Measurements from ENCODE around the gene NUAK2. TPM values are rescaled to one million over a fixed set of nuclear protein-coding genes. Genes with fewer than 3 reads are reported as not detected.
A peak's percentile ranks its signal among the peaks of the same experiment; 100 is the strongest.
"Not testable (repeated sequence)": the region's sequence is repeated elsewhere in the genome, so short reads cannot be mapped to it uniquely, and the experiment has no call there.

NUAK2 gene
- 7.1 and 12.1 TPM in 2 replicates for total RNA-seq

- peak; percentile 85 for DNase-seq (ENCODE audit: low read depth)
- peak; percentile 43 for TF ChIP-seq CTCF (IDR thresholded peaks at IDR 0.05; ENCODE audit: insufficient read depth, low read depth, low read length)
Observed at GRCh38 chr1:205321162-205321958, at the start of gene NUAK2. TSS of gene NUAK2 (minus strand) at chr1:205321745. CDS start at chr1:205321628, 117 bp downstream.

DNA sequence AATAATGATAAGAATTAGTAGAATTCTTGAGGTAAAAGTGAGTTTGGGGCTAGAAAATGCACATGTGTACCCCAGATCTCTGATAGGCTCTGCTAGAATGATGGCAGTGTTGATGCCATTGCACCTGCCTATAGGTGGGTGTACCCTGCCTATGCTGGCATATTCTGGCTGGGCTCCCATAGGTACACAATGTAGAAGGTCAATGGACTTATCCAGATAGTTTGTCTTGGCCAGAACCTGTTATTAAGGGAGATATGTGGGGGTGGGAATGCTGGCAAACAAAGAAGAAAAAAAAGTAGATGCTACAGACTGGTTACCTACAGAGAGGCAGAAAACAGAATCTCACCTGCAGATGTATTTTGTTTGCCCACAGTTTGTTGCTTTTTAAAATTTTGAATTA lies 49.2 kb upstream of the NUAK2 start:
- TF ChIP-seq CTCF (IDR thresholded peaks at IDR 0.05; ENCODE audit: insufficient read depth, low read depth, low read length) = no peak
- no peak overlapping the region for H3K4me3 ChIP-seq (ENCODE audit: low read depth, low read length)
- DNase-seq (ENCODE audit: low read depth) = no peak

More at GRCh38 chr1:205321162-205321958, at the start of gene NUAK2:
- H3K4me3 ChIP-seq (ENCODE audit: low read depth, low read length) = peak within 1 kb of the TSS; percentile 92

DNA sequence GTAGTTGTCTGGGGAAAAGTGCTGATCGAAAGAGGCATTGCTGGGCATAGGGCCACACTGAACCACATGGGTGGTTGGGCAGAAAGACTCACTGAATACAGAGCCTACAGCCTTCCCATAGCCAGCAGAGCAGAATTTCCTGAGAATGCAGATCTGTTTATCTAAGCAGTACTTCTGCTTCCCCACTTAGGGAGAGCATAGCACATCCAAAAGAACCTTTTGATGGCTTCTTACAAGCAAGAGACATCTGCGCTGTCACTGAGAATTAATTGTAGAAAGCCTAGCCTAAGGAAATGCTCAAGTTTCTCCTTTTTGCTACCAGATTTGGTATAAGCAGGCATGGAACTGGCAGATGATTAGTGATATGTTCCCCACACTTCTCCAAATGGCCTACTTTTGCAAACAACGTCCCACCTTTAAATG lies 48.2 kb upstream of the NUAK2 start:
- H3K4me3 ChIP-seq (ENCODE audit: low read depth, low read length) = no peak overlapping the region
- TF ChIP-seq CTCF (IDR thresholded peaks at IDR 0.05; ENCODE audit: insufficient read depth, low read depth, low read length) = no peak
- no peak for DNase-seq (ENCODE audit: low read depth)

- DNase-seq (ENCODE audit: low read depth) = no peak
- no peak overlapping the region for H3K4me3 ChIP-seq (ENCODE audit: low read depth, low read length)
- no peak for TF ChIP-seq CTCF (IDR thresholded peaks at IDR 0.05; ENCODE audit: insufficient read depth, low read depth, low read length)
Observed at GRCh38 chr1:205368478-205368877, 46.9 kb upstream of the NUAK2 start.

- H3K4me3 ChIP-seq (ENCODE audit: low read depth, low read length) = no peak overlapping the region
- DNase-seq (ENCODE audit: low read depth) = no peak
- no peak for TF ChIP-seq CTCF (IDR thresholded peaks at IDR 0.05; ENCODE audit: insufficient read depth, low read depth, low read length)
Observed at GRCh38 chr1:205365945-205366463, 44.5 kb upstream of the NUAK2 start.

- DNase-seq (ENCODE audit: low read depth); H3K4me3 ChIP-seq (ENCODE audit: low read depth, low read length): not testable (repeated sequence)
Observed at GRCh38 chr1:205365086-205365485, 43.5 kb upstream of the NUAK2 start.

GRCh38 chr1:205360891-205361290 lies 39.3 kb upstream of the NUAK2 start:
- no peak for TF ChIP-seq CTCF (IDR thresholded peaks at IDR 0.05; ENCODE audit: insufficient read depth, low read depth, low read length)
- DNase-seq (ENCODE audit: low read depth) = no peak
- H3K4me3 ChIP-seq (ENCODE audit: low read depth, low read length) = no peak overlapping the region

All from fibroblast of villous mesenchyme (primary cell).